NCI-H1694 treated with DMSO at 0.1 percent for 48 hours (cell line): ENCODE results near the gene CCDC73.
"Not testable (repeated sequence)": the region's sequence is repeated elsewhere in the genome, so short reads cannot be mapped to it uniquely, and the experiment has no call there.

ENCODE experiments used
- DNase-seq: peaks from one replicate; lab custom pipeline; 2025; lab: John Stamatoyannopoulos, UW

The CCDC73 gene

GRCh38 chr11:32796425-32796824 lies 2.0 kb upstream of the CCDC73 start:
- no peak for DNase-seq

GRCh38 chr11:32792948-32793475 lies 1.4 kb downstream of the CCDC73 start:
- peak; percentile 52 for DNase-seq

GRCh38 chr11:32792111-32792947 lies 2.1 kb downstream of the CCDC73 start:
- DNase-seq, result no peak

- no peak for DNase-seq
These were observed 3.5 kb downstream of the CCDC73 start for GRCh38 chr11:32790916-32791315.

- no peak for DNase-seq
These were observed 7.7 kb downstream of the CCDC73 start for GRCh38 chr11:32786811-32787210.

- no peak for DNase-seq
These were observed 9.2 kb downstream of the CCDC73 start for GRCh38 chr11:32785262-32785661.

- no peak for DNase-seq
These were observed 12.7 kb downstream of the CCDC73 start for GRCh38 chr11:32781721-32782120.

- DNase-seq, result not testable (repeated sequence)
These were observed 13.6 kb downstream of the CCDC73 start for GRCh38 chr11:32780839-32781238.

GRCh38 chr11:32779136-32779535 lies 15.3 kb downstream of the CCDC73 start:
- no peak for DNase-seq

- DNase-seq, result no peak
These were observed 18.6 kb downstream of the CCDC73 start for GRCh38 chr11:32775908-32776307.

GRCh38 chr11:32774081-32774480 lies 20.4 kb downstream of the CCDC73 start:
- no peak for DNase-seq

GRCh38 chr11:32772731-32773130 lies 21.7 kb downstream of the CCDC73 start:
- DNase-seq, result no peak

- not testable (repeated sequence) for DNase-seq
These were observed 32.7 kb downstream of the CCDC73 start for GRCh38 chr11:32761774-32762173.

GRCh38 chr11:32758291-32758690 lies 36.2 kb downstream of the CCDC73 start:
- DNase-seq, result no peak

- not testable (repeated sequence) for DNase-seq
These were observed 41.3 kb downstream of the CCDC73 start for GRCh38 chr11:32753181-32753580.

GRCh38 chr11:32752001-32752400 lies 42.5 kb downstream of the CCDC73 start:
- no peak for DNase-seq

GRCh38 chr11:32751381-32751780 lies 43.1 kb downstream of the CCDC73 start:
- DNase-seq, result no peak

- DNase-seq, result no peak
These were observed 64.5 kb downstream of the CCDC73 start for GRCh38 chr11:32729976-32730375.

GRCh38 chr11:32723332-32723731 lies 71.1 kb downstream of the CCDC73 start:
- DNase-seq, result no peak

GRCh38 chr11:32722255-32722654 lies 72.2 kb downstream of the CCDC73 start:
- DNase-seq, result no peak

- peak; percentile 18 for DNase-seq
These were observed 81.0 kb downstream of the CCDC73 start for GRCh38 chr11:32713496-32713895.

- not testable (repeated sequence) for DNase-seq
These were observed 85.5 kb downstream of the CCDC73 start for GRCh38 chr11:32708978-32709377.

GRCh38 chr11:32706985-32707741 lies 87.3 kb downstream of the CCDC73 start:
- no peak for DNase-seq
